GM23248 (cell line): ENCODE measurements around the gene SPEM1. TPM values are rescaled to one million over a fixed set of nuclear protein-coding genes. Genes with fewer than 3 reads are reported as not detected.

Source experiments
- DNase-seq: peaks from one replicate; pipeline ENCODE4 v3.0.0-alpha.2; 2015
- H2AFZ ChIP-seq: fragments of 200-600 bp; sonication (generic); 2 replicates; pipeline ENCODE4 v1.6.1; 2016; ENCODE audit warnings: antibody characterized with exemption
- H3F3A ChIP-seq: fragments of 200-600 bp; sonication (generic); 2 replicates; pipeline ENCODE4 v1.6.1; 2016; ENCODE audit warnings: mild to moderate bottlenecking, antibody characterized with exemption, mixed run types; ENCODE audit not compliant: insufficient read depth
- H3K27ac ChIP-seq: fragments of 200-600 bp; sonication (generic); 2 replicates; pipeline ENCODE4 v1.5.1; 2016; ENCODE audit warnings: mild to moderate bottlenecking
- H3K27me3 ChIP-seq: fragments of 200-600 bp; sonication (generic); replicated peaks from 2 replicates; pipeline ENCODE4 v1.6.1; 2016; ENCODE audit warnings: mild to moderate bottlenecking; ENCODE audit not compliant: insufficient read depth
- H3K36me3 ChIP-seq: fragments of 200-600 bp; sonication (generic); 2 replicates; pipeline ENCODE4 v1.6.1; 2016; ENCODE audit warnings: low read depth, mild to moderate bottlenecking
- H3K4me1 ChIP-seq: fragments of 200-600 bp; sonication (generic); 2 replicates; pipeline ENCODE4 v1.6.1; 2016; ENCODE audit warnings: mild to moderate bottlenecking; ENCODE audit not compliant: insufficient read depth
- H3K4me2 ChIP-seq: fragments of 200-600 bp; sonication (generic); one replicate; pipeline ENCODE4 v1.6.1; 2016; ENCODE audit warnings: mild to moderate bottlenecking; ENCODE audit not compliant: unreplicated experiment
- H3K4me3 ChIP-seq: fragments of 200-600 bp; sonication (generic); 2 replicates; pipeline ENCODE4 v1.5.1; 2016; ENCODE audit warnings: mild to moderate bottlenecking
- H3K79me2 ChIP-seq: fragments of 200-600 bp; sonication (generic); 2 replicates; pipeline ENCODE4 v1.6.1; 2016; ENCODE audit warnings: mild to moderate bottlenecking; ENCODE audit not compliant: insufficient read depth
- H3K9ac ChIP-seq: fragments of 200-600 bp; sonication (generic); 2 replicates; pipeline ENCODE4 v1.6.1; 2016; ENCODE audit warnings: mild to moderate bottlenecking
- H3K9me2 ChIP-seq: fragments of 200-600 bp; sonication (generic); 2 replicates; pipeline ENCODE4 v1.6.1; 2016; ENCODE audit warnings: mixed run types, mild to moderate bottlenecking, moderate library complexity; ENCODE audit not compliant: insufficient read depth
- H3K9me3 ChIP-seq: fragments of 200-600 bp; sonication (generic); one replicate; pipeline ENCODE4 v1.6.1; 2017; ENCODE audit warnings: low read depth
- H4K20me1 ChIP-seq: fragments of 200-600 bp; sonication (generic); 2 replicates; pipeline ENCODE4 v1.6.0; 2016; ENCODE audit not compliant: insufficient read depth
- EZH2 ChIP-seq: fragments of 200-600 bp; sonication (generic); IDR thresholded peaks from 2 replicates; pipeline ENCODE4 v1.6.1; 2018; ENCODE audit warnings: antibody characterized with exemption, mild to moderate bottlenecking; ENCODE audit not compliant: insufficient read depth, poor library complexity, severe bottlenecking
- EZH2phosphoT487 ChIP-seq: fragments of 200-600 bp; sonication (generic); IDR thresholded peaks from 2 replicates; pipeline ENCODE4 v1.6.1; 2018; ENCODE audit warnings: antibody characterized with exemption, moderate library complexity, mild to moderate bottlenecking, low read depth; ENCODE audit not compliant: insufficient read depth
- WGBS, 2 experiments: methylation state at CpG; one replicate each; pipeline ENCODE4 v1.1.6; 2015 to 2017; ENCODE audit warnings: low lambda C conversion rate in 2 of 2, low coverage in 1 of 2; ENCODE audit errors: missing lambda C conversion rate in 2 of 2; 5-methylcytosine and 5-hydroxymethylcytosine counted together
- in situ Hi-C: fragments of 300-500 bp; cut with MboI; formaldehyde crosslinking; loops from 2 replicates; pipeline ENCODE4 v1.15.0; 2020
- polyA plus RNA-seq: library from polyadenylated mRNA; unstranded; fragments of >200 nt; fragmentation: Nextera tagmentation; extraction: Ambion mirVana; gene quantifications from 2 replicates; pipeline ENCODE4 v1.2.1, GENCODE V29; 2016
- total RNA-seq: library from RNA; depleted of rRNA; stranded (reverse); fragments of >200 nt; shearing (Covaris generic); gene quantifications from 2 replicates; pipeline ENCODE4 v1.2.3, GENCODE V29; 2014

SPEM1 gene
- total and polyA plus RNA-seq, 2 experiments from 2014 or later = not detected

GRCh38 chr17:7459961-7460545 is 39.9 kb downstream of the SPEM1 start:
- Histone ChIP-seq H4K20me1 (no peaks in the 10 kb centered on the region), H3K36me3 (peaks cover 7% of the 10 kb centered on the region; the same call in 1 of the 2 replicates), H3K4me1 (no peaks in the 10 kb centered on the region), H3K27me3 (no peaks in the 10 kb centered on the region), H3K27ac (no peak overlapping the region), H3K4me3 (no peak overlapping the region), H3F3A (peaks cover 39% of the 10 kb centered on the region), H2AFZ (no peak overlapping the region), H3K9me2 (no peaks in the 10 kb centered on the region), H3K9me3 (no peaks in the 10 kb centered on the region), H3K79me2 (peaks cover 14% of the 10 kb centered on the region; the same call in 1 of the 2 replicates), H3K9ac (no peak overlapping the region), H3K4me2 (no peak overlapping the region)
- DNase-seq = peak; percentile 38
- 68% methylated on average over 3 of the region's 3 CpGs for WGBS, 2 experiments
- in situ Hi-C loops = no loop called here
- TF ChIP-seq EZH2phosphoT487 = no peak
- no peak for TF ChIP-seq EZH2

- no peaks in the 10 kb centered on the region for H3K9me3 ChIP-seq
- no peaks in the 10 kb centered on the region for H3K27me3 ChIP-seq
- no peak overlapping the region for H3K27ac ChIP-seq
- 93 to 97% methylated on average over 7 of the region's 7 CpGs for WGBS, 2 experiments
- no peak overlapping the region for H3K4me3 ChIP-seq
- H3K4me2 ChIP-seq = no peak overlapping the region
- H2AFZ ChIP-seq = no peak overlapping the region
- no peaks in the 10 kb centered on the region for H3K9me2 ChIP-seq
- no peaks in the 10 kb centered on the region for H4K20me1 ChIP-seq
- H3F3A ChIP-seq = peaks cover 39% of the 10 kb centered on the region
- peaks cover 24% of the 10 kb centered on the region for H3K79me2 ChIP-seq
- DNase-seq = no peak
- TF ChIP-seq EZH2phosphoT487 (no peak), EZH2 (no peak)
- no peaks in the 10 kb centered on the region for H3K4me1 ChIP-seq
- H3K9ac ChIP-seq = no peak overlapping the region
- in situ Hi-C loops = no loop called here
- H3K36me3 ChIP-seq = peaks cover 7% of the 10 kb centered on the region; the same call in 1 of the 2 replicates
Measured at GRCh38 chr17:7460850-7461660, 40.9 kb downstream of the SPEM1 start.

DNA sequence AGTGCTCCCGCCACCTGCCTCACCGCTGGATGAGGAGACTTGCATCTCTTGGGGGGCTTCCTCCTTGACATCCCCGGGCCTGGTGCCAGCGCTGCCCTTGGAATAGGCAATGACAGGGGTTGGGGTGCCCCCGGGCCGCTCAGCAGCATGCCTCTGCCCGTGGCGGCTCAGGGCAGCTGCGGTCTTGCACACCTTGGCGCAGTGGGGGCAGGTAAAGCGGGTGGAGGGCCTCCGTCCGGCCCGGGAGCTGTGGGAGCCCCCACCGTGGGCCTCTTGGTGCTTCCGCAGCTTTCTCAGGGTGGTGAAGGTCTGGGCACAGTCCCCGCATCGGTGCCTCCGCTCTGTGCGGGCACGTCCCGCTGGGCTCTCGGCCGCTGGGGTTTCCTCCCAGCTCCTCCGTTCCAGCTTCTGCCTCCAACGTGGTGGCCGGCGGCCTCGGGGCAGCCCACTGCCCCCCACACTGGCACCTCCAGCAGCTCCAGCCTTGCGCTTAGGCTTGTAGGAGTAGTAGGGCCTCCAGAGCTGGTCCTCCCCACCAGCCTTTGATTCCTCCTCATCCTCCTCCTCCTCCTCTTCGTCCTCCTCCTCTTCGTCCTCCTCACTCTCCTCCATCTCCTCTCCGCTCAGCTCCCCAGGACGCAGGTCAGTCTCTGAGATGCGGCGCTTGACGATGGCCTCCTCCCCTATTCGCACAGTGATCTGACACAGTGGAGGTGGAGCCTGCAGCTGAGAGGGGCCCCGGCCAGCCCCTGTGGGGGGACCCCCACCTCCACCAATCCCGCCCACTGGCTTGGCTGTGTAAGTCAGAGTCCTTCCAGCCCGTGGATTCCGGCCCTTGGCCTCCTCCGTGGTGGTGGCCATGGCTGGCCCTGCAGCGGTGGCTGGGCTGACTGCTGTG is 42.6 kb downstream of the SPEM1 start:
- H3K79me2 ChIP-seq = peaks cover 40% of the 10 kb centered on the region
- no peaks in the 10 kb centered on the region for H4K20me1 ChIP-seq
- H3K27me3 ChIP-seq = no peaks in the 10 kb centered on the region
- H3K4me3 ChIP-seq = no peak overlapping the region
- 0 out of 2 replicates have a peak, but pooled peaks cover 2% of the 10 kb centered on the region for H3K4me1 ChIP-seq
- peaks cover 26% of the 10 kb centered on the region for H3F3A ChIP-seq
- no peak for DNase-seq
- H2AFZ ChIP-seq = no peak overlapping the region
- in situ Hi-C loops = no loop called here
- no peak overlapping the region for H3K4me2 ChIP-seq
- H3K9me3 ChIP-seq = no peaks in the 10 kb centered on the region
- TF ChIP-seq EZH2phosphoT487 = no peak
- TF ChIP-seq EZH2 = no peak
- WGBS, 2 experiments = 93% methylated on average over 34 to 44 of the region's 44 CpGs
- H3K36me3 ChIP-seq = peaks cover 7% of the 10 kb centered on the region; the same call in 1 of the 2 replicates
- no peak overlapping the region for H3K27ac ChIP-seq
- no peaks in the 10 kb centered on the region for H3K9me2 ChIP-seq
- no peak overlapping the region for H3K9ac ChIP-seq

GRCh38 chr17:7463372-7463846 is 43.3 kb downstream of the SPEM1 start:
- Histone ChIP-seq H2AFZ (no peak overlapping the region), H3K4me2 (no peak overlapping the region), H3K4me1 (0 out of 2 replicates have a peak, but pooled peaks cover 2% of the 10 kb centered on the region), H3K27me3 (no peaks in the 10 kb centered on the region), H3K9ac (no peak overlapping the region), H3F3A (peaks cover 22% of the 10 kb centered on the region), H3K27ac (no peak overlapping the region), H3K36me3 (peaks cover 7% of the 10 kb centered on the region; the same call in 1 of the 2 replicates), H3K79me2 (peaks cover 47% of the 10 kb centered on the region), H3K4me3 (no peak overlapping the region), H3K9me2 (no peaks in the 10 kb centered on the region), H3K9me3 (no peaks in the 10 kb centered on the region), H4K20me1 (no peaks in the 10 kb centered on the region)
- DNase-seq = no peak
- WGBS, 2 experiments = 86 to 97% methylated on average over 12 to 14 of the region's 14 CpGs
- TF ChIP-seq EZH2phosphoT487 (no peak), EZH2 (no peak)
- in situ Hi-C loops = no loop called here
